H9 (cell line): Measurements from ENCODE around the gene CD300E. TPM values are rescaled to one million over a fixed set of nuclear protein-coding genes. Genes with fewer than 3 reads are reported as not detected.

Experiments
- DNase-seq: peaks from one replicate; pipeline ENCODE4 v3.0.0-alpha.2; 2017
- H2AFZ ChIP-seq: one replicate; pipeline ENCODE4 v1.6.1; 2013; ENCODE audit warnings: mild to moderate bottlenecking, low read length, control low read depth, moderate library complexity
- H2AK5ac ChIP-seq: 2 replicates; pipeline ENCODE4 v1.6.1; 2013; ENCODE audit warnings: low read length, control low read depth, mixed read lengths; ENCODE audit not compliant: insufficient read length
- H2BK120ac ChIP-seq: one replicate; pipeline ENCODE4 v1.6.1; 2013; ENCODE audit warnings: low read depth, mild to moderate bottlenecking, low read length, control low read depth, inconsistent platforms; ENCODE audit not compliant: poor library complexity, severe bottlenecking
- H2BK12ac ChIP-seq: 2 replicates; pipeline ENCODE4 v1.6.1; 2013; ENCODE audit warnings: low read length, control low read depth, mixed read lengths, low read depth; ENCODE audit not compliant: insufficient read length
- H2BK15ac ChIP-seq: 2 replicates; pipeline ENCODE4 v1.6.1; 2013; ENCODE audit warnings: low read depth, low read length, control low read depth
- H2BK20ac ChIP-seq: one replicate; pipeline ENCODE4 v1.6.1; 2013; ENCODE audit warnings: low read depth, mild to moderate bottlenecking, low read length, control low read depth, inconsistent platforms; ENCODE audit not compliant: poor library complexity, severe bottlenecking
- H2BK5ac ChIP-seq: 2 replicates; pipeline ENCODE4 v1.6.1; 2013; ENCODE audit warnings: low read length, control low read depth, mixed read lengths; ENCODE audit not compliant: insufficient read length
- H3K14ac ChIP-seq: 2 replicates; pipeline ENCODE4 v1.6.1; 2013; ENCODE audit warnings: low read length, control low read depth; ENCODE audit not compliant: insufficient read depth
- H3K18ac ChIP-seq: 2 replicates; pipeline ENCODE4 v1.6.1; 2013; ENCODE audit warnings: low read depth, mild to moderate bottlenecking, mixed read lengths, low read length, control low read depth; ENCODE audit not compliant: insufficient read length
- H3K23ac ChIP-seq: 2 replicates; pipeline ENCODE4 v1.6.1; 2013; ENCODE audit warnings: low read length, control low read depth, mixed read lengths, low read depth; ENCODE audit not compliant: insufficient read length
- H3K23me2 ChIP-seq: 2 replicates; pipeline ENCODE4 v1.6.1; 2013; ENCODE audit warnings: low read depth, mild to moderate bottlenecking, mixed read lengths, low read length, control low read depth; ENCODE audit not compliant: insufficient read length, poor library complexity, severe bottlenecking
- H3K27ac ChIP-seq: 2 replicates; pipeline ENCODE4 v1.5.1; 2013; ENCODE audit warnings: low read length, control low read depth, mixed read lengths, low read depth; ENCODE audit not compliant: insufficient read length
- H3K27me3 ChIP-seq: 2 replicates; pipeline ENCODE4 v1.6.1; 2013; ENCODE audit warnings: low read length, control low read depth, inconsistent platforms; ENCODE audit not compliant: insufficient read depth
- H3K4ac ChIP-seq: 2 replicates; pipeline ENCODE4 v1.6.1; 2013; ENCODE audit warnings: low read depth, mild to moderate bottlenecking, control low read depth, inconsistent platforms, low read length, moderate library complexity
- H3K4me1 ChIP-seq: 2 replicates; pipeline ENCODE4 v1.6.1; 2013; ENCODE audit warnings: low read length, control low read depth, inconsistent platforms; ENCODE audit not compliant: insufficient read depth
- H3K4me2 ChIP-seq: 2 replicates; pipeline ENCODE4 v1.6.1; 2013; ENCODE audit warnings: low read length, control low read depth, mixed read lengths; ENCODE audit not compliant: insufficient read length, insufficient read depth
- H3K56ac ChIP-seq: 2 replicates; pipeline ENCODE4 v1.6.1; 2013; ENCODE audit warnings: low read depth, mild to moderate bottlenecking, mixed read lengths, low read length, control low read depth; ENCODE audit not compliant: insufficient read length
- H3K79me1 ChIP-seq: 2 replicates; pipeline ENCODE4 v1.6.1; 2013; ENCODE audit warnings: low read depth, mild to moderate bottlenecking, moderate library complexity, low read length, control low read depth, inconsistent platforms; ENCODE audit not compliant: insufficient read depth, poor library complexity, severe bottlenecking
- H3K79me2 ChIP-seq: 2 replicates; pipeline ENCODE4 v1.6.1; 2013; ENCODE audit warnings: low read length, control low read depth, inconsistent platforms; ENCODE audit not compliant: insufficient read depth
- H3K9ac ChIP-seq: 2 replicates; pipeline ENCODE4 v1.6.1; 2013; ENCODE audit warnings: low read length, control low read depth, mixed read lengths; ENCODE audit not compliant: insufficient read length; ENCODE audit errors: extremely low read depth
- H3K9me3 ChIP-seq: one replicate; pipeline ENCODE4 v1.6.1; 2013; ENCODE audit warnings: low read depth, low read length, inconsistent platforms; ENCODE audit not compliant: control insufficient read depth
- H3T11ph ChIP-seq: one replicate; pipeline ENCODE4 v1.6.1; 2013; ENCODE audit warnings: mild to moderate bottlenecking, low read length, control low read depth, inconsistent platforms
- H4K20me1 ChIP-seq: one replicate; pipeline ENCODE4 v1.6.1; 2013; ENCODE audit not compliant: control insufficient read depth, insufficient read length, insufficient read depth
- H4K5ac ChIP-seq: 2 replicates; pipeline ENCODE4 v1.6.1; 2013; ENCODE audit warnings: low read depth, mild to moderate bottlenecking, mixed read lengths, low read length, control low read depth; ENCODE audit not compliant: insufficient read length
- H4K8ac ChIP-seq: replicated peaks from 2 replicates; pipeline ENCODE4 v1.6.1; 2013; ENCODE audit warnings: low read length, control low read depth, mixed read lengths, low read depth; ENCODE audit not compliant: insufficient read length
- H4K91ac ChIP-seq: 2 replicates; pipeline ENCODE4 v1.6.1; 2013; ENCODE audit warnings: low read depth, mild to moderate bottlenecking, moderate library complexity, mixed read lengths, low read length, control low read depth; ENCODE audit not compliant: insufficient read length
- H3K27ac Mint-ChIP-seq, 3 experiments: 2 replicates in 2 of 3; 3 replicates in 1 of 3; pipeline ENCODE4 v1.8.0; 2020 to 2021; ENCODE audit warnings: mixed read lengths in 3 of 3, mild to moderate bottlenecking in 1 of 3, moderate library complexity in 1 of 3
- H3K27me3 Mint-ChIP-seq: 2 replicates; pipeline ENCODE4 v1.8.0; 2021; ENCODE audit warnings: low read depth, mild to moderate bottlenecking, moderate library complexity, mixed read lengths
- H3K36me3 Mint-ChIP-seq, 3 experiments: 2 replicates in 2 of 3; 3 replicates in 1 of 3; pipeline ENCODE4 v1.8.0; 2020 to 2021; ENCODE audit warnings: low read depth in 3 of 3, mixed read lengths in 3 of 3; ENCODE audit not compliant: insufficient read depth in 1 of 3
- H3K4me1 Mint-ChIP-seq, 2 experiments: 2 replicates each; pipeline ENCODE4 v1.8.0; 2020; ENCODE audit warnings: mixed read lengths in 2 of 2
- H3K4me3 Mint-ChIP-seq, 2 experiments: 2 replicates in 1 of 2; 3 replicates in 1 of 2; pipeline ENCODE4 v1.8.0; 2020 to 2021; ENCODE audit warnings: mild to moderate bottlenecking in 2 of 2, mixed read lengths in 2 of 2, moderate library complexity in 1 of 2
- H3K9me3 Mint-ChIP-seq, 2 experiments: 2 replicates in 1 of 2; 3 replicates in 1 of 2; pipeline ENCODE4 v1.8.0; 2020; ENCODE audit warnings: mild to moderate bottlenecking in 2 of 2, mixed read lengths in 2 of 2, moderate library complexity in 1 of 2
- CTCF ChIP-seq: fragments of 200-600 bp; sonication (generic); conservative IDR thresholded peaks from 3 replicates; pipeline ENCODE4 v1.8.0; 2021; ENCODE audit warnings: antibody characterized with exemption, mild to moderate bottlenecking
- total RNA-seq: library from RNA; stranded (reverse); gene quantifications from 2 replicates; pipeline ENCODE4 v1.2.1, GENCODE V29; 2021

The CD300E gene
- total RNA-seq, 1 experiment from 2014 or later, result not detected

- no peak overlapping the region for H2AK5ac ChIP-seq
- no peaks in the 10 kb centered on the region; a peak in 1 of 5 replicates for H3K9me3 Mint-ChIP-seq
- no peaks in the 10 kb centered on the region for H3K79me2 ChIP-seq
- peaks cover 21 to 22% of the 10 kb centered on the region in 2 experiments for H3K4me1 Mint-ChIP-seq
- no peak overlapping the region for H3T11ph ChIP-seq
- H3K27me3 ChIP-seq, result no peaks in the 10 kb centered on the region; the same call in 1 of the 2 replicates
- no peak overlapping the region for H3K18ac ChIP-seq
- no peaks in the 10 kb centered on the region for H3K36me3 Mint-ChIP-seq
- H3K79me1 ChIP-seq, result no peaks in the 10 kb centered on the region
- H3K9ac ChIP-seq, result no peak overlapping the region
- H3K56ac ChIP-seq, result no peak overlapping the region
- no peak overlapping the region for H2AFZ ChIP-seq
- H4K5ac ChIP-seq, result no peak overlapping the region
- no peak overlapping the region for H3K4me2 ChIP-seq
- H3K4me3 Mint-ChIP-seq, result no peak overlapping the region
- DNase-seq, result no peak
- H3K4me1 ChIP-seq, result no peaks in the 10 kb centered on the region; the same call in 1 of the 2 replicates
- H4K20me1 ChIP-seq, result no peaks in the 10 kb centered on the region
- no peaks in the 10 kb centered on the region for H3K9me3 ChIP-seq
- no peaks in the 10 kb centered on the region for H3K23me2 ChIP-seq
- H2BK5ac ChIP-seq, result no peak overlapping the region
- no peak overlapping the region for H3K4ac ChIP-seq
- H2BK12ac ChIP-seq, result no peak overlapping the region
- no peak overlapping the region for H3K27ac ChIP-seq
- no peak overlapping the region for H3K27ac Mint-ChIP-seq
- no peak overlapping the region for H2BK20ac ChIP-seq
- H3K14ac ChIP-seq, result no peak overlapping the region
- H3K23ac ChIP-seq, result no peak overlapping the region
- H4K91ac ChIP-seq, result no peak overlapping the region
- no peak overlapping the region for H4K8ac ChIP-seq
- no peak overlapping the region for H2BK15ac ChIP-seq
- no peak overlapping the region for H2BK120ac ChIP-seq
- H3K27me3 Mint-ChIP-seq, result peaks cover 39% of the 10 kb centered on the region
- no peak for TF ChIP-seq CTCF
These were observed 20.3 kb upstream of the CD300E start for GRCh38 chr17:74643826-74644225.
